Liver (tissue), 9 donors: ENCODE measurements around the gene SPHK1. TPM values are rescaled to one million over a fixed set of nuclear protein-coding genes. Genes with fewer than 3 reads are reported as not detected.

Experiments used
- DNase-seq: peaks from one replicate; pipeline ENCODE4 v3.0.0-alpha.2; 2017; ENCODE audit warnings: low spot score
- H3K27ac ChIP-seq, 2 donors: one replicate each; pipeline ENCODE4 v1.7.0; 2013; ENCODE audit warnings: inconsistent platforms in 2 of 2, low read length in 2 of 2, control low read depth in 1 of 2, low read depth in 1 of 2, mild to moderate bottlenecking in 1 of 2
- H3K27me3 ChIP-seq, 4 donors: one replicate each; pipeline versions ENCODE4 v1.6.1 to v1.7.0; 2013; ENCODE audit warnings: low read length in 3 of 4, inconsistent platforms in 1 of 4, mild to moderate bottlenecking in 1 of 4, moderate library complexity in 1 of 4; ENCODE audit not compliant: control insufficient read depth in 4 of 4, insufficient read depth in 4 of 4
- H3K36me3 ChIP-seq, 4 donors: one replicate each; pipeline versions ENCODE4 v1.6.1 to v1.7.0; 2013; ENCODE audit warnings: low read length in 3 of 4, mild to moderate bottlenecking in 3 of 4, low read depth in 1 of 4, moderate library complexity in 1 of 4; ENCODE audit not compliant: control insufficient read depth in 4 of 4, insufficient read depth in 3 of 4
- H3K4me1 ChIP-seq, 4 donors: one replicate each; pipeline versions ENCODE4 v1.6.1 to v1.7.0; 2013; ENCODE audit warnings: low read length in 3 of 4, mild to moderate bottlenecking in 3 of 4, moderate library complexity in 1 of 4; ENCODE audit not compliant: control insufficient read depth in 4 of 4, insufficient read depth in 4 of 4
- H3K4me3 ChIP-seq, 3 donors: one replicate each; pipeline versions ENCODE4 v1.6.1 to v1.7.0; 2013; ENCODE audit warnings: low read length in 3 of 3, control low read depth in 1 of 3, low read depth in 1 of 3, mild to moderate bottlenecking in 1 of 3
- H3K9ac ChIP-seq, 2 donors: one replicate each; pipeline ENCODE4 v1.7.0; 2013; ENCODE audit warnings: low read length in 2 of 2, mild to moderate bottlenecking in 2 of 2, moderate library complexity in 2 of 2, control low read depth in 1 of 2, low read depth in 1 of 2
- H3K9me3 ChIP-seq, 4 donors: one replicate each; pipeline versions ENCODE4 v1.6.1 to v1.7.0; 2013; ENCODE audit warnings: low read length in 3 of 4; ENCODE audit not compliant: control insufficient read depth in 4 of 4
- ATF3 ChIP-seq: IDR thresholded peaks from 2 replicates; pipeline ENCODE4 v1.6.1; 2016; ENCODE audit warnings: antibody characterized with exemption
- CTCF ChIP-seq: fragments of 150-350 bp; IDR thresholded peaks from 2 replicates; pipeline ENCODE4 v1.5.1; 2017; ENCODE audit warnings: improper control_type of control experiment, low read depth, low read length; ENCODE audit not compliant: missing input control
- EGR1 ChIP-seq, 2 donors: IDR thresholded peaks; 2 replicates each; pipeline ENCODE4 v1.6.1; 2016 to 2018; ENCODE audit warnings: antibody characterized with exemption in 2 of 2, low read depth in 2 of 2
- FOXA1 ChIP-seq: IDR thresholded peaks from 2 replicates; pipeline ENCODE4 v1.6.1; 2016; ENCODE audit warnings: antibody characterized with exemption
- FOXA2 ChIP-seq: IDR thresholded peaks from 2 replicates; pipeline ENCODE4 v1.6.1; 2016; ENCODE audit warnings: antibody characterized with exemption
- GABPA ChIP-seq, 2 donors: IDR thresholded peaks in 1 of 2; conservative IDR thresholded peaks in 1 of 2; 2 replicates each; pipeline ENCODE4 v1.6.1; 2016; ENCODE audit warnings: antibody characterized with exemption in 2 of 2, mild to moderate bottlenecking in 1 of 2, moderate library complexity in 1 of 2
- HNF4A ChIP-seq, 2 donors: conservative IDR thresholded peaks; 2 replicates each; pipeline ENCODE4 v1.6.1; 2016; ENCODE audit warnings: antibody characterized with exemption in 2 of 2, mild to moderate bottlenecking in 2 of 2
- HNF4G ChIP-seq: IDR thresholded peaks from 2 replicates; pipeline ENCODE4 v1.6.1; 2016; ENCODE audit warnings: antibody characterized with exemption
- JUND ChIP-seq, 2 donors: IDR thresholded peaks; 2 replicates each; pipeline ENCODE4 v1.6.1; 2016; ENCODE audit warnings: antibody characterized with exemption in 2 of 2
- MAX ChIP-seq: IDR thresholded peaks from 2 replicates; pipeline ENCODE4 v1.6.1; 2016; ENCODE audit warnings: antibody characterized with exemption
- NR2F2 ChIP-seq: IDR thresholded peaks from 2 replicates; pipeline ENCODE4 v1.6.1; 2016; ENCODE audit warnings: antibody characterized with exemption
- RAD21 ChIP-seq, 2 donors: IDR thresholded peaks; 2 replicates each; pipeline ENCODE4 v1.6.1; 2016; ENCODE audit warnings: antibody characterized with exemption in 2 of 2, mild to moderate bottlenecking in 2 of 2
- REST ChIP-seq: IDR thresholded peaks from 2 replicates; pipeline ENCODE4 v1.6.1; 2016; ENCODE audit warnings: antibody characterized with exemption, mild to moderate bottlenecking
- RXRA ChIP-seq, 2 donors: IDR thresholded peaks; 2 replicates each; pipeline ENCODE4 v1.6.1; 2017 to 2018; ENCODE audit warnings: antibody characterized with exemption in 2 of 2, mild to moderate bottlenecking in 1 of 2
- SP1 ChIP-seq: IDR thresholded peaks from 2 replicates; pipeline ENCODE4 v1.6.1; 2018; ENCODE audit warnings: antibody characterized with exemption, mild to moderate bottlenecking
- TAF1 ChIP-seq: conservative IDR thresholded peaks from 2 replicates; pipeline ENCODE4 v1.6.1; 2016; ENCODE audit warnings: antibody characterized with exemption, mild to moderate bottlenecking
- YY1 ChIP-seq: IDR thresholded peaks from 2 replicates; pipeline ENCODE4 v1.6.1; 2016; ENCODE audit warnings: antibody characterized with exemption, mild to moderate bottlenecking
- ZBTB33 ChIP-seq: IDR thresholded peaks from 2 replicates; pipeline ENCODE4 v1.6.1; 2016; ENCODE audit warnings: antibody characterized with exemption
- WGBS: extraction: QIAGEN DNeasy Blood & Tissue Kit; methylation state at CpG from one replicate; pipeline ENCODE4 v1.1.7; 2013; 5-methylcytosine and 5-hydroxymethylcytosine counted together
- polyA plus RNA-seq, 2 donors: library from polyadenylated mRNA; stranded (reverse) in 1 of 2; unstranded in 1 of 2; fragments of 200-250 nt in 1 of 2; fragments of >200 nt in 1 of 2; fragmentation: Nextera tagmentation in 1 of 2; extraction: Ambion mirVana in 1 of 2; gene quantifications; one replicate each; pipeline versions ENCODE4 v1.2.1 to v1.2.3, GENCODE V29; 2013 to 2015
- total RNA-seq, 2 donors: library from RNA; depleted of rRNA; stranded (reverse); fragments of >200 nt; gene quantifications; one replicate each; pipeline ENCODE4 v1.2.3, GENCODE V29; 2014
- donor health status: healthy.
- donor health status: healthy.
- donor health status: healthy.
- donor health status: healthy.
- donor health status: healthy.

SPHK1 gene
- total and polyA plus RNA-seq, 4 donors, result 0.89 to 11.4 (median 1.1) TPM

- Histone ChIP-seq H3K4me1 (peaks cover 14 to 39% (median 28%) of the 10 kb centered on the region in 4 donors), H3K9me3 (no peaks in the 10 kb centered on the region), H3K9ac (no peak overlapping the region), H3K27ac (no peak overlapping the region), H3K4me3 (no peak overlapping the region), H3K27me3 (no peaks in the 10 kb centered on the region), H3K36me3 (no peaks in the 10 kb centered on the region)
- WGBS, result 76% methylated on average over 19 of the region's 19 CpGs
- TF ChIP-seq NR2F2 (no peak), RXRA (IDR thresholded peaks at IDR 0.05) (no peak), YY1 (no peak), FOXA2 (no peak), FOXA1 (no peak), REST (no peak), SP1 (no peak), HNF4A (conservative IDR thresholded peaks at IDR 0.05) (no peak), RAD21 (IDR thresholded peaks at IDR 0.05) (no peak), TAF1 (no peak), JUND (IDR thresholded peaks at IDR 0.05) (no peak), ZBTB33 (no peak), GABPA (IDR thresholded peaks at IDR 0.05 in 1 of 2, conservative IDR thresholded peaks at IDR 0.05 in 1 of 2) (no peak), MAX (no peak), CTCF (no peak), EGR1 (IDR thresholded peaks at IDR 0.05; ENCODE audit: low read depth in 2 of 2) (no peak), ATF3 (no peak), HNF4G (no peak)
- no peak for DNase-seq
These were observed 2.6 kb upstream of the SPHK1 start for GRCh38 chr17:76381633-76382350.
